ENCODE results near the gene RAB3GAP2. TPM values are rescaled to one million over a fixed set of nuclear protein-coding genes. Genes with fewer than 3 reads are reported as not detected.
A peak's percentile ranks its signal among the peaks of the same experiment; 100 is the strongest.
"Not testable (repeated sequence)": the region's sequence is repeated elsewhere in the genome, so short reads cannot be mapped to it uniquely, and the experiment has no call there.

The RAB3GAP2 gene
- total RNA-seq, 2 donors from 2014 or later, result 13.9 to 15.1 TPM

GRCh38 chr1:220271706-220272046, 577 bp downstream of the RAB3GAP2 start:
- Histone ChIP-seq H3K27me3 (no peaks in the 10 kb centered on the region), H3K36me3 (peaks cover 5% of the 10 kb centered on the region), H3K9me3 (no peaks in the 10 kb centered on the region), H3K4me3 (peak overlapping the region; percentile 76 to 93), H3K27ac (peak overlapping the region; percentile 89 to 91), H3K4me1 (peaks cover 0 to 39% of the 10 kb centered on the region in 2 donors)
- no peak for DNase-seq (ENCODE audit: low spot score)
- TF ChIP-seq, protein P1, sequence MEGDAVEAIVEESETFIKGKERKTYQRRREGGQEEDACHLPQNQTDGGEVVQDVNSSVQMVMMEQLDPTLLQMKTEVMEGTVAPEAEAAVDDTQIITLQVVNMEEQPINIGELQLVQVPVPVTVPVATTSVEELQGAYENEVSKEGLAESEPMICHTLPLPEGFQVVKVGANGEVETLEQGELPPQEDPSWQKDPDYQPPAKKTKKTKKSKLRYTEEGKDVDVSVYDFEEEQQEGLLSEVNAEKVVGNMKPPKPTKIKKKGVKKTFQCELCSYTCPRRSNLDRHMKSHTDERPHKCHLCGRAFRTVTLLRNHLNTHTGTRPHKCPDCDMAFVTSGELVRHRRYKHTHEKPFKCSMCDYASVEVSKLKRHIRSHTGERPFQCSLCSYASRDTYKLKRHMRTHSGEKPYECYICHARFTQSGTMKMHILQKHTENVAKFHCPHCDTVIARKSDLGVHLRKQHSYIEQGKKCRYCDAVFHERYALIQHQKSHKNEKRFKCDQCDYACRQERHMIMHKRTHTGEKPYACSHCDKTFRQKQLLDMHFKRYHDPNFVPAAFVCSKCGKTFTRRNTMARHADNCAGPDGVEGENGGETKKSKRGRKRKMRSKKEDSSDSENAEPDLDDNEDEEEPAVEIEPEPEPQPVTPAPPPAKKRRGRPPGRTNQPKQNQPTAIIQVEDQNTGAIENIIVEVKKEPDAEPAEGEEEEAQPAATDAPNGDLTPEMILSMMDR (IDR thresholded peaks at IDR 0.05), result no peak

- H3K9me3 ChIP-seq, result no peaks in the 10 kb centered on the region
- H3K27ac ChIP-seq, result no peak overlapping the region
- H3K27me3 ChIP-seq, result no peaks in the 10 kb centered on the region
- H3K4me3 ChIP-seq, result no peak overlapping the region
- peaks cover 0 to 39% of the 10 kb centered on the region in 2 donors for H3K4me1 ChIP-seq
- TF ChIP-seq, protein P1 (IDR thresholded peaks at IDR 0.05), result no peak
- H3K36me3 ChIP-seq, result peaks cover 10% of the 10 kb centered on the region
- DNase-seq (ENCODE audit: low spot score), result no peak
Observed at GRCh38 chr1:220269036-220269435, 3.2 kb downstream of the RAB3GAP2 start.

- DNase-seq (ENCODE audit: low spot score), result no peak
- H3K4me1 ChIP-seq, result peaks cover 0 to 39% of the 10 kb centered on the region in 2 donors
- TF ChIP-seq, protein P1 (IDR thresholded peaks at IDR 0.05), result no peak
Observed at GRCh38 chr1:220267630-220268029, 4.6 kb downstream of the RAB3GAP2 start.

DNA sequence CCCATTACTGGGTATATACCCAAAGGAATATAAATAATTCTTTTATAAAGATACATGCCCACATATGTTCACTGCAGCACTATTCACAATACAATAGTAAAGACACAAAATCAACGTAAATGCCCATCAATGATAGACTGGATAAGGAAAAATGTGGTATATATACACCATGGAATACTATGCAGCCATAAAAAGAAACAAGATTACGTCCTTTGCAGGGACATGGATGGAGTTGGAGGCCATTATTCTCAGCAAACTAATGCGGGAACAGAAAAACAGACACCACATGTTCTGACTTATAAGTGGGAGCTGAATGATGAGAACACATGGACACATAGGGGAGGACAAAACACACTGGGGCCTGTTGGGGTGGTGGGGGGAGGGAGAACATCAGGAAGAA, 12.0 kb downstream of the RAB3GAP2 start:
- H3K36me3 ChIP-seq; H3K9me3 ChIP-seq; H3K27ac ChIP-seq; H3K27me3 ChIP-seq; H3K4me1 ChIP-seq; H3K4me3 ChIP-seq; DNase-seq (ENCODE audit: low spot score): not testable (repeated sequence)

More at GRCh38 chr1:220267630-220268029, 4.6 kb downstream of the RAB3GAP2 start:
- peaks cover 10% of the 10 kb centered on the region for H3K36me3 ChIP-seq
- H3K9me3 ChIP-seq, result peaks cover 0 to 7% of the 10 kb centered on the region in 2 donors
- H3K27ac ChIP-seq, result no peak overlapping the region
- no peak overlapping the region for H3K4me3 ChIP-seq
- no peaks in the 10 kb centered on the region for H3K27me3 ChIP-seq

DNA sequence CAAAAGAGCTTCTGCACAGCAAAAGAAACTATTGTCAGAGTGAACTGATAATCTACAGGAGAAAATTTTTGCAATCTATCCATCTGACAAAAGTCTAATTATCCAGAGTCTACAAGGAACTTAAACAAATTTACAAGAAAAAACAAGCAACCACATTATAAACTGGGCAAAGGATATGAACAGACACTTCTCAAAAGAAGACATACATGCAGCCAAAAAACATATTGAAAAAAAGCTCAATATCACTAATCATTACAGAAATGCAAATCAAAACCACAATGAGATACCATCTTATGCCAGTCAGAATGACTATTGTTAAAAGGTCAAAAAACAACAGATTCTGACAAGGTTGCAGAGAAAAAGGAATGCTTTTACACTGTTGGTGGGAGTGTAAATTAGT, 12.5 kb downstream of the RAB3GAP2 start:
- H3K4me3 ChIP-seq; H3K27me3 ChIP-seq; H3K9me3 ChIP-seq; H3K36me3 ChIP-seq; H3K4me1 ChIP-seq; H3K27ac ChIP-seq; DNase-seq (ENCODE audit: low spot score): not testable (repeated sequence)

DNA sequence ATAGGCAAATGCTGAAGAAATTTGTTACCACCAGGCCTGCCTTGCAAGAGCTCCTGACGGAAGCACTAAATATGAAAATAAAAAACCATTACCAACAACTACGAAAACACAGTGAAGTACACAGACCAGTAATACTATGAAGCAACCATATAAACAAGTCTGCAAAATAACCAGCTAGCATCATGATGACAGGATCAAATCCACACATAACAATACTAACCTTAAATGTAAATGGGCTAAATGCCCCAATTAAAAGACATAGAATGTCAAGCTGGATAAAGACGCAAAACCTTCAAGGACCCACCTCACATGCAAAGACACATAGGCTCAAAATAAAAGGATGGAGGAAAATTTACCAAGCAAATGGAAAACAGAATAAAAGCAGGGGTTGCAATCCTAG, 16.1 kb downstream of the RAB3GAP2 start:
- H3K4me3 ChIP-seq; DNase-seq (ENCODE audit: low spot score); H3K4me1 ChIP-seq; H3K9me3 ChIP-seq; H3K27me3 ChIP-seq; H3K27ac ChIP-seq: not testable (repeated sequence)
- H3K36me3 ChIP-seq, result peaks cover 13% of the 10 kb centered on the region

- Histone ChIP-seq H3K4me3 (no peak overlapping the region), H3K9me3 (no peaks in the 10 kb centered on the region), H3K36me3 (peaks cover 13% of the 10 kb centered on the region), H3K27me3 (no peaks in the 10 kb centered on the region), H3K27ac (no peak overlapping the region), H3K4me1 (no peaks in the 10 kb centered on the region)
- no peak for DNase-seq (ENCODE audit: low spot score)
- TF ChIP-seq, protein P1 (IDR thresholded peaks at IDR 0.05), result no peak
Observed at GRCh38 chr1:220255204-220255603, 17.0 kb downstream of the RAB3GAP2 start.

DNA sequence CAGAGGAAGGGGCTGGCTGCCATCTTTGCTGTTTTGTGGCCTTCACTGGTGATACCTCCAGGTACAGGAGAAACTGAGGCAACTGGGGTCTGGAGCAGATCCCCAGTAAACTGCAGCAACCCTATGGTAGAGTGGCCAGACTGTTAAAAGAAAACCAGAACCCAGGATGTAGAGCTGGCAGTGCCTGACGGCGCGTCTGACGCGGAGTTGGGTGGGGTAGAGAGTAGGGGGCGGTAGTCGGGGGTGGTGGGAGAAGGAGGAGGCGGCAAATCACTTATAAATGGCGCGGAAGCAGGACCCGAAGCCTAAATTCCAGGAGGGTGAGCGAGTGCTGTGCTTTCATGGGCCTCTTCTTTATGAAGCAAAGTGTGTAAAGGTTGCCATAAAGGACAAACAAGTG, 19.0 kb downstream of the RAB3GAP2 start:
- H3K4me1 ChIP-seq; DNase-seq (ENCODE audit: low spot score); H3K27me3 ChIP-seq; H3K4me3 ChIP-seq; H3K27ac ChIP-seq: not testable (repeated sequence)
- H3K9me3 ChIP-seq, result peaks cover 3 to 12% of the 10 kb centered on the region in 2 donors
- H3K36me3 ChIP-seq, result peaks cover 13% of the 10 kb centered on the region

All from right atrium auricular region (tissue), 2 donors.